ENCODE results near the gene GBGT1.

GBGT1 gene

GRCh38 chr9:133144904-133145851 is 18.5 kb downstream of the GBGT1 start:
- DNase-seq (ENCODE audit: low read depth in 2 of 2, low spot score in 1 of 2), result no peak

GRCh38 chr9:133144142-133144903 is 19.4 kb downstream of the GBGT1 start:
- peak; percentile 82 to 83 for DNase-seq (ENCODE audit: low read depth in 2 of 2, low spot score in 1 of 2)

GRCh38 chr9:133143639-133144141 is 20.0 kb downstream of the GBGT1 start:
- DNase-seq (ENCODE audit: low read depth in 2 of 2, low spot score in 1 of 2), result no peak

GRCh38 chr9:133142684-133143622 is 20.8 kb downstream of the GBGT1 start:
- DNase-seq (ENCODE audit: low read depth in 2 of 2, low spot score in 1 of 2), result no peak

DNA sequence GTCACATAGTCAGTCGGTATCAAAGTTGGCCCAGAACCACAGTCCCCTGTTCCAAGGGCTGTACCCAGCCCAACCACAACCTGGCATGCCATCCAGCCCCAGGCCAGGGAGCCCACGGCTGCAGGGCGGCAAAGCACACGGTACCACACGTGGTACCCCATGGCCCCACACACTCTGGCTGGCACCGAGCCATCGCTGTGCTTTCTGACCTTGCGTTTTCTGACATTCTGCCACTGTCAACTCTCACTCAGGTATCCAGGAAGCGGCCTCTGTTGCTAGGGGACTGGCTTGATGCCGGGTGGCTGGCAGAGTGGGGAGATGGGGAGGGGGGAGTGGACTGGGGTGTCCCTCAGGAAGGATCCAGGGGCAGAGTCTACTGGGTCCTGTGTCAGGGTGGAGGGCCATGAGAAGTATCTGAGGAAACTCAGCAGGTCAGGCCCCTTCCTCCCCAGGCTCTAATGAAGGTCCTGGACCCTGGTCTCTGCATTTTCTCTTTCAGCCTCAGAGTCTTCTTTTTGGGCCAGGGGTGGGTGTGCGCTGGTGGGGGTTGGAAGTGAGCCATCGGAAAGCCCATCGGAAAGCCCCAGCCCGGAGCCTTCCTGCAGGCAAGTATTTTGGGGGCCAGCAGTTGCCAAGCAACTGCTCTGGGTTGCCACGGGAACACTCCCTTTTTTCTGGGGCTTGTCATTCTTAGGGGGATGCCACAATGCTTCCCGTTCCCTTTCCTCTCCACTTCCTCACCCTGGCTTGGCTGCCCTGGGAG is 21.7 kb downstream of the GBGT1 start:
- peak in 1 of 2 donors; percentile 59 for DNase-seq (ENCODE audit: low read depth in 2 of 2, low spot score in 1 of 2)

GRCh38 chr9:133140606-133141005 is 23.1 kb downstream of the GBGT1 start:
- DNase-seq (ENCODE audit: low read depth in 2 of 2, low spot score in 1 of 2), result no peak

GRCh38 chr9:133140174-133140505 is 23.6 kb downstream of the GBGT1 start:
- DNase-seq (ENCODE audit: low read depth in 2 of 2, low spot score in 1 of 2), result no peak

- no peak for DNase-seq (ENCODE audit: low read depth in 2 of 2, low spot score in 1 of 2)
Measured at GRCh38 chr9:133139246-133140173, 24.2 kb downstream of the GBGT1 start.

- DNase-seq (ENCODE audit: low read depth in 2 of 2, low spot score in 1 of 2), result no peak
Measured at GRCh38 chr9:133137451-133138231, 26.1 kb downstream of the GBGT1 start.

DNA sequence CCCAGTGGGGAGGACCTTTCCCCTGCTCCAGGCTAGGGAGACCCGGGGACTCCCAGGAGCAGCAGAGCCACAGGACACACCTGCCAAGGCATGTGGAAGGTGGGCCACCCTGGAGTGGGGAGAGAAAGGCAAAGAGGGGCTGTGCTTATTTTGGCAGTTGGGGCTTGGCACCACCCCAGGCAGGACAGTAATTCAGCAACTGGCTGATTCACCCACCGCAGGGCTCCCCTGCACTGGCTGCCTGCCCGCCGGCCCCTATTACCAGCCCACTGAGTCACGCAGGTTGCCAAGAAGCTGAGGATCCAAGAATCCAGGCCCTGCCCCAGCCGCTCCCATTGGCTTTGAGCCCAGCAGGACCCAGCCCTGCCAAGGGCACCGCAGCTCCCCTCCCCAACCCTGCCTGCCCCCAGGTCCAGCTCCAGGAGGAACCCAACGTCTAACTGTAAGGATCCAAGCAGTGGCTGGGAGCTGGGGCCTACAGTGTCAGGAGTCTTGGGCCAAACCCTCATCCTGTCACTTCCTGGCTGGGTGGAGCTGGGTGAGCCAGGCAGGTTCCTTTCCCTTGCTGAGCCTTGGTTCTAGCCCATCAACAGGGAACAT is 28.5 kb downstream of the GBGT1 start:
- DNase-seq (ENCODE audit: low read depth in 2 of 2, low spot score in 1 of 2), result no peak

GRCh38 chr9:133134388-133135145 is 29.1 kb downstream of the GBGT1 start:
- DNase-seq (ENCODE audit: low read depth in 2 of 2, low spot score in 1 of 2), result no peak

GRCh38 chr9:133133681-133134387 is 29.9 kb downstream of the GBGT1 start:
- peak; percentile 61 to 64 for DNase-seq (ENCODE audit: low read depth in 2 of 2, low spot score in 1 of 2)

GRCh38 chr9:133132174-133132573 is 31.5 kb downstream of the GBGT1 start:
- DNase-seq (ENCODE audit: low read depth in 2 of 2, low spot score in 1 of 2), result no peak

DNA sequence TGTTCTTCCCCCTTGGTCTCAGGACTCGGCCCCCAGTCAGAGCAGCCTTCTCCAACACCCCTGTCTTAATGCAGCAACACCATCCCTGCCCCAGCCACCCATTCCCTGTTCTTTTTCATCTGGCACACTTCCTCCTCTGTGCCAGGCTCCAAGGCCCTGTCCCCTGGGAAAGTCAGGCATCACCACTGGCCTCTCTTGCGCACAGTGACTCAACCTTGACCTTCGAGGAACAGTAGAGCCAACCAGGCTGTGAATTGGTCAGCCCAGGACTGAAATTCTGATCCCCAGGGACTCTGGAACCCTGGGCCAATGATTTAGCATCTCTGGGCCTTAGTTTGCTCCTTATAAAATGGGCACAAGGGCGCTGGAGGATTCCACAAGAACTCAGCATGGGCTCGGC is 32.2 kb downstream of the GBGT1 start:
- no peak for DNase-seq (ENCODE audit: low read depth in 2 of 2, low spot score in 1 of 2)

DNA sequence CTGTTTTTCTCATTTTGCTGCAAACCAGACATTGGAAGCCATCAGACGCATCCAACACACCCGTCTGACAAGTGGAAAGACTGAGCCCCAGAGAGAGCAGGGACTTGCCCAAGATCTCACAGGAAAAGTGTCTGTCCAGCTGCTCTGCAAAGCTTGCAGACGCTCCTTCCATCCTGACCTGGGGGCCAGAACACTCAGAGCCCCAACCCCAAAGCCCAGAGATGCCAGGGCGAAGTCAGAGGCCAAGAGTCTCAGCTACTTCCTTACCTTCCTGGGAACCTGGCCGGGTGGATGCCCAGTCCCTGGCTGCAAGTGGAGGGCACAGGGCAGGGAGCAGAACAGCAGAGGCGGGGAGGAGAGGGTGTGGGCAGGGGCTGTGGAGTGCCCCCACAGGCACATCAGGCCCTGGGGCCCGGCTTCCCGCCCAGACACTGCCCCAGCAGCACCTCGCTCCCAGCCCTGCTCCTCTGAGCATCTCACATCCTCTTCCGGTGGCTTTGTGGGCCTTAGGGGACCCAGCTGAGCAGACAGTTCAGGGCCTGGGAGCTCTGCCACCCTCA is 32.9 kb downstream of the GBGT1 start:
- no peak for DNase-seq (ENCODE audit: low read depth in 2 of 2, low spot score in 1 of 2)
